Endothelial cell of umbilical vein (primary cell): Measurements from ENCODE around the gene LSP1.

Experiments
- EZH2 ChIP-seq: IDR thresholded peaks from 2 replicates; pipeline ENCODE4 v1.6.1; 2012; ENCODE audit warnings: borderline replicate concordance, low read depth, mild to moderate bottlenecking, moderate library complexity, low read length, inconsistent platforms; ENCODE audit not compliant: severe bottlenecking
- POLR2AphosphoS5 ChIP-seq: IDR thresholded peaks from 2 replicates; pipeline ENCODE4 v1.6.1; 2012; ENCODE audit warnings: low read depth, mild to moderate bottlenecking, control low read depth, low read length, moderate library complexity; ENCODE audit not compliant: insufficient read depth
- TF ChIP-seq, protein P1 (sequence below), 2 donors: IDR thresholded peaks; 1 replicate in 1 of 2; 2 replicates in 1 of 2; pipeline ENCODE4 v1.5.1; 2011; ENCODE audit warnings: low read length in 2 of 2, mild to moderate bottlenecking in 2 of 2, moderate library complexity in 2 of 2, control low read depth in 1 of 2, inconsistent platforms in 1 of 2, low read depth in 1 of 2; ENCODE audit not compliant: insufficient read depth in 1 of 2; ENCODE audit errors: extremely low read depth in 1 of 2

DNA sequence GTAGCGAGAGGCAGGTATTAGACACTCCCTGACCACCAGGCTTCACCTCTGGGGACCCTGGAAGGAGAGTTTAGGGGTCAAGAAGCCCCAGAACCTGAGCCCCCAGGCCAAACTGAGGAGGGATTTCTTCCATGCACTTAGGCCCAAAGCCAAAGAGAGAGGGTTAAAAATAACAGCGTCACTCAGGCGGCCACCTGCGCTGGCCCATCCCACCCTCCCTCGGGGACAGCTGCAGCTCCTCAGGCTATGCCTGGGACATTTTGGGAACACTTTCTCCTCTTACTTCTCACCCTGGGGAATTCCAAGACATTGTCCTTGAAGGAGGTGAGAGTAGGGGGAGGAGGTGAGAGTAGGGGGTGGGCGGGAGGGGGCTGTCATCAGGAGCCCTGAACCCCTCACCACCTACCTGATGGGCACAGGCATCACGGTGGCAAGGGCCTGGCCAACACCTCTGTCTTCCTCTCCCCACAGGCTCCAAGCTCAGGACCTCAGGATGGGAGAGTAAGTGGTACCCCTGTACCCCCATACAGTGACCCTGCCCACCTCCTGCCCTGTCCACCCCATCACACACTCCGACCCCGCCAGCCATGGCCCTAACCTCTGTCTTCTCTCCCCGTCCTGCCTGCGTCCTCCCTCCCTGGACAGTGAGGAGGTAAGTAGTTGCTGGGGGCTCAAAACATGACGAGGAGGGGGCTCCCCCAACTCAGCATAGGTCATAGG, 13.5 kb upstream of the LSP1 start:
- TF ChIP-seq, protein P1, sequence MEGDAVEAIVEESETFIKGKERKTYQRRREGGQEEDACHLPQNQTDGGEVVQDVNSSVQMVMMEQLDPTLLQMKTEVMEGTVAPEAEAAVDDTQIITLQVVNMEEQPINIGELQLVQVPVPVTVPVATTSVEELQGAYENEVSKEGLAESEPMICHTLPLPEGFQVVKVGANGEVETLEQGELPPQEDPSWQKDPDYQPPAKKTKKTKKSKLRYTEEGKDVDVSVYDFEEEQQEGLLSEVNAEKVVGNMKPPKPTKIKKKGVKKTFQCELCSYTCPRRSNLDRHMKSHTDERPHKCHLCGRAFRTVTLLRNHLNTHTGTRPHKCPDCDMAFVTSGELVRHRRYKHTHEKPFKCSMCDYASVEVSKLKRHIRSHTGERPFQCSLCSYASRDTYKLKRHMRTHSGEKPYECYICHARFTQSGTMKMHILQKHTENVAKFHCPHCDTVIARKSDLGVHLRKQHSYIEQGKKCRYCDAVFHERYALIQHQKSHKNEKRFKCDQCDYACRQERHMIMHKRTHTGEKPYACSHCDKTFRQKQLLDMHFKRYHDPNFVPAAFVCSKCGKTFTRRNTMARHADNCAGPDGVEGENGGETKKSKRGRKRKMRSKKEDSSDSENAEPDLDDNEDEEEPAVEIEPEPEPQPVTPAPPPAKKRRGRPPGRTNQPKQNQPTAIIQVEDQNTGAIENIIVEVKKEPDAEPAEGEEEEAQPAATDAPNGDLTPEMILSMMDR (IDR thresholded peaks at IDR 0.05; ENCODE audit: extremely low read depth in 1 of 2, insufficient read depth in 1 of 2, low read depth in 1 of 2, low read length in 2 of 2): no peak
- no peak for TF ChIP-seq EZH2
- TF ChIP-seq POLR2AphosphoS5: no peak
